Coronary artery (tissue), 2 donors: ENCODE results near the gene NLRC4.

Source experiments
- DNase-seq: peaks from one replicate; pipeline ENCODE4 v3.0.0-alpha.2; 2017; ENCODE audit warnings: low spot score
- H3K27ac ChIP-seq, 2 donors: fragments of 200-600 bp; sonication (generic); one replicate each; pipeline ENCODE4 v1.5.1; 2016 to 2019
- H3K4me3 ChIP-seq: fragments of 200-600 bp; sonication (generic); 2 replicates; pipeline ENCODE4 v1.5.1; 2016; ENCODE audit warnings: mild to moderate bottlenecking, moderate library complexity
- TF ChIP-seq, protein P1 (sequence below): fragments of 200-600 bp; sonication (generic); IDR thresholded peaks from one replicate; pipeline ENCODE4 v1.5.1; 2019; ENCODE audit warnings: antibody characterized with exemption

Gene NLRC4

GRCh38 chr2:32271063-32271462 lies 6.4 kb upstream of the NLRC4 start:
- Histone ChIP-seq H3K4me3 (no peak overlapping the region), H3K27ac (no peak overlapping the region)
- TF ChIP-seq, protein P1, sequence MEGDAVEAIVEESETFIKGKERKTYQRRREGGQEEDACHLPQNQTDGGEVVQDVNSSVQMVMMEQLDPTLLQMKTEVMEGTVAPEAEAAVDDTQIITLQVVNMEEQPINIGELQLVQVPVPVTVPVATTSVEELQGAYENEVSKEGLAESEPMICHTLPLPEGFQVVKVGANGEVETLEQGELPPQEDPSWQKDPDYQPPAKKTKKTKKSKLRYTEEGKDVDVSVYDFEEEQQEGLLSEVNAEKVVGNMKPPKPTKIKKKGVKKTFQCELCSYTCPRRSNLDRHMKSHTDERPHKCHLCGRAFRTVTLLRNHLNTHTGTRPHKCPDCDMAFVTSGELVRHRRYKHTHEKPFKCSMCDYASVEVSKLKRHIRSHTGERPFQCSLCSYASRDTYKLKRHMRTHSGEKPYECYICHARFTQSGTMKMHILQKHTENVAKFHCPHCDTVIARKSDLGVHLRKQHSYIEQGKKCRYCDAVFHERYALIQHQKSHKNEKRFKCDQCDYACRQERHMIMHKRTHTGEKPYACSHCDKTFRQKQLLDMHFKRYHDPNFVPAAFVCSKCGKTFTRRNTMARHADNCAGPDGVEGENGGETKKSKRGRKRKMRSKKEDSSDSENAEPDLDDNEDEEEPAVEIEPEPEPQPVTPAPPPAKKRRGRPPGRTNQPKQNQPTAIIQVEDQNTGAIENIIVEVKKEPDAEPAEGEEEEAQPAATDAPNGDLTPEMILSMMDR = no peak
- DNase-seq = no peak

GRCh38 chr2:32262105-32262504 lies 2.6 kb downstream of the NLRC4 start:
- TF ChIP-seq, protein P1 = no peak
- peak overlapping the region in 1 of 2 donors; percentile 22 for H3K27ac ChIP-seq
- no peak overlapping the region for H3K4me3 ChIP-seq
- no peak for DNase-seq

GRCh38 chr2:32260376-32260775 lies 4.3 kb downstream of the NLRC4 start:
- TF ChIP-seq, protein P1 = no peak
- H3K27ac ChIP-seq = no peak overlapping the region
- no peak overlapping the region for H3K4me3 ChIP-seq
- no peak for DNase-seq

GRCh38 chr2:32258242-32258641 lies 6.4 kb downstream of the NLRC4 start:
- no peak overlapping the region for H3K27ac ChIP-seq
- TF ChIP-seq, protein P1 = no peak
- H3K4me3 ChIP-seq = no peak overlapping the region
- DNase-seq = no peak

- no peak overlapping the region for H3K4me3 ChIP-seq
- no peak overlapping the region for H3K27ac ChIP-seq
- TF ChIP-seq, protein P1 = no peak
- DNase-seq = no peak
Measured at GRCh38 chr2:32250290-32250689, 14.4 kb downstream of the NLRC4 start.

- Histone ChIP-seq H3K4me3 (no peak overlapping the region), H3K27ac (no peak overlapping the region)
- no peak for DNase-seq
- TF ChIP-seq, protein P1 = no peak
Measured at GRCh38 chr2:32249731-32250236, 14.9 kb downstream of the NLRC4 start.

DNA sequence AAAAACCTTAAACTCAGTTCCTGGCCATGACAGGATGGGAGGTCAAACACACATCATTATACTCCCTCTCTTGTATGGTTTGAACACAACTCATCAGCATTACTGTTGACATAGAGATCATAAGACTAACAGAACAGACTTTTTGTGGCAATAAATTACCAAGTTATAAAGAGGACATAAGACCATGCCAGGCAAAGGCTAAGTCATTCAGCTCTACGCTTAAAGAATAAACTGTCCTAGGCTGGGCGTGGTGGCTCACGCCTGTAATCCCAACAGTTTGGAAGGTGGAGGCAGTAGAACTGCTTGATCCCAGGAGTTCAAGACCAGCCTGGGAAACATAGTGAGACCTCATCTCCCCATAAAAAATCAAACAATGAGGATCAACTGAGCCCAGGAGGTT lies 16.4 kb downstream of the NLRC4 start:
- no peak for DNase-seq
- TF ChIP-seq, protein P1 = no peak
- H3K27ac ChIP-seq = no peak overlapping the region

More for the DNA sequence above, 16.4 kb downstream of the NLRC4 start:
- H3K4me3 ChIP-seq = no peak overlapping the region
